Activated CD8-positive, alpha-beta memory T cell treated with anti-CD3 and anti-CD28 coated beads, Interleukin-2, amount 10 ng/mL, durations not matched to agents 7 days and 5 days (primary cell): Measurements from ENCODE around the gene IRAK1. TPM values are rescaled to one million over a fixed set of nuclear protein-coding genes. Genes with fewer than 3 reads are reported as not detected.

Source experiments
- ATAC-seq: fragments of 150-1000 bp; cut with Tn5 transposase; one replicate; pipeline ENCODE4 v1.10.0; 2021; ENCODE audit warnings: moderate library complexity
- CTCF ChIA-PET: fragments of 350-600 bp; sonication (Branson Sonifier 250); formaldehyde crosslinking; loops from one replicate; lab custom pipeline; 2021; ENCODE audit warnings: antibody characterized with exemption; lab: Charles Lee
- DNase-seq: peaks from one replicate; pipeline ENCODE4 v3.0.0-alpha.2; 2020
- H3K27ac Mint-ChIP-seq: one replicate; pipeline ENCODE4 v1.8.0; 2021; ENCODE audit warnings: mild to moderate bottlenecking, mixed read lengths
- H3K27me3 Mint-ChIP-seq: one replicate; pipeline ENCODE4 v1.8.0; 2021; ENCODE audit warnings: mixed read lengths
- H3K36me3 Mint-ChIP-seq: one replicate; pipeline ENCODE4 v1.8.0; 2021; ENCODE audit warnings: mild to moderate bottlenecking, mixed read lengths
- H3K4me1 Mint-ChIP-seq: one replicate; pipeline ENCODE4 v1.8.0; 2021; ENCODE audit warnings: mixed read lengths
- H3K4me3 Mint-ChIP-seq: one replicate; pipeline ENCODE4 v1.8.0; 2021; ENCODE audit warnings: mild to moderate bottlenecking, moderate library complexity, mixed read lengths
- H3K9me3 Mint-ChIP-seq: one replicate; pipeline ENCODE4 v1.8.0; 2022; ENCODE audit warnings: low read depth, mixed read lengths
- total RNA-seq, 2 experiments: library from RNA; stranded (reverse); gene quantifications; one replicate each; pipeline ENCODE4 v1.2.3, GENCODE V29; 2021

The IRAK1 gene
- total RNA-seq, 2 experiments from 2014 or later = 127 to 148 TPM

GRCh38 chrX:154022108-154022507 is 2.4 kb upstream of the IRAK1 start:
- Mint-ChIP-seq H3K27ac (no peak overlapping the region), H3K27me3 (no peaks in the 10 kb centered on the region), H3K4me1 (peaks cover 16% of the 10 kb centered on the region), H3K9me3 (no peaks in the 10 kb centered on the region), H3K36me3 (peaks cover 8% of the 10 kb centered on the region), H3K4me3 (no peak overlapping the region)
- CTCF ChIA-PET = interaction anchor here (2.2 kb wide), 1 partner anchor 9 kb away, joined by 10 read pairs; no protein-coding TSS in a partner anchor
- ATAC-seq (no peak), DNase-seq (no peak)

- Mint-ChIP-seq H3K4me1 (peaks cover 19% of the 10 kb centered on the region), H3K9me3 (no peaks in the 10 kb centered on the region), H3K27ac (peak overlapping the region; percentile 93), H3K36me3 (peaks cover 8% of the 10 kb centered on the region), H3K4me3 (no peak overlapping the region), H3K27me3 (no peaks in the 10 kb centered on the region)
- ATAC-seq (no peak), DNase-seq (no peak)
- CTCF ChIA-PET = interaction anchor here (2.2 kb wide), 1 partner anchor 8 kb away, joined by 10 read pairs; no protein-coding TSS in a partner anchor
Measured at GRCh38 chrX:154021131-154021611, 1.5 kb upstream of the IRAK1 start.

- peak overlapping the region; percentile 89 for H3K4me3 Mint-ChIP-seq
- no peak for ATAC-seq
- H3K36me3 Mint-ChIP-seq = peaks cover 11% of the 10 kb centered on the region
- peak overlapping the region; percentile 93 for H3K27ac Mint-ChIP-seq
- H3K4me1 Mint-ChIP-seq = peaks cover 24% of the 10 kb centered on the region
- no peaks in the 10 kb centered on the region for H3K9me3 Mint-ChIP-seq
- H3K27me3 Mint-ChIP-seq = no peaks in the 10 kb centered on the region
- CTCF ChIA-PET = interaction anchor here (0.9 to 2.2 kb wide), 3 partner anchors 7 to 122 kb away, joined by 3 to 10 read pairs (median 4); no protein-coding TSS in a partner anchor
- no peak for DNase-seq
Measured at GRCh38 chrX:154020536-154021115, 924 bp upstream of the IRAK1 start.

- Mint-ChIP-seq H3K4me1 (peaks cover 29% of the 10 kb centered on the region), H3K9me3 (no peaks in the 10 kb centered on the region), H3K27me3 (no peaks in the 10 kb centered on the region), H3K4me3 (peak overlapping the region; percentile 88), H3K36me3 (peaks cover 11% of the 10 kb centered on the region), H3K27ac (peak overlapping the region; percentile 88)
- CTCF ChIA-PET = interaction anchor here (0.9 kb wide), 1 partner anchor 72 kb away, joined by 3 read pairs; no protein-coding TSS in a partner anchor
- peak; percentile 57 for DNase-seq
- peak; percentile 18 for ATAC-seq
Measured at GRCh38 chrX:154019061-154019621, 561 bp downstream of the IRAK1 start.

GRCh38 chrX:154018518-154019060 is 1.1 kb downstream of the IRAK1 start:
- no peaks in the 10 kb centered on the region for H3K27me3 Mint-ChIP-seq
- peak overlapping the region; percentile 88 for H3K27ac Mint-ChIP-seq
- peaks cover 30% of the 10 kb centered on the region for H3K4me1 Mint-ChIP-seq
- peaks cover 11% of the 10 kb centered on the region for H3K36me3 Mint-ChIP-seq
- ATAC-seq = no peak
- peak overlapping the region; percentile 88 for H3K4me3 Mint-ChIP-seq
- DNase-seq = no peak
- CTCF ChIA-PET = interaction anchor here (0.9 to 1.4 kb wide), 3 partner anchors 22 to 71 kb away, joined by 3 to 6 read pairs (median 3); no protein-coding TSS in a partner anchor
- H3K9me3 Mint-ChIP-seq = no peaks in the 10 kb centered on the region

DNA sequence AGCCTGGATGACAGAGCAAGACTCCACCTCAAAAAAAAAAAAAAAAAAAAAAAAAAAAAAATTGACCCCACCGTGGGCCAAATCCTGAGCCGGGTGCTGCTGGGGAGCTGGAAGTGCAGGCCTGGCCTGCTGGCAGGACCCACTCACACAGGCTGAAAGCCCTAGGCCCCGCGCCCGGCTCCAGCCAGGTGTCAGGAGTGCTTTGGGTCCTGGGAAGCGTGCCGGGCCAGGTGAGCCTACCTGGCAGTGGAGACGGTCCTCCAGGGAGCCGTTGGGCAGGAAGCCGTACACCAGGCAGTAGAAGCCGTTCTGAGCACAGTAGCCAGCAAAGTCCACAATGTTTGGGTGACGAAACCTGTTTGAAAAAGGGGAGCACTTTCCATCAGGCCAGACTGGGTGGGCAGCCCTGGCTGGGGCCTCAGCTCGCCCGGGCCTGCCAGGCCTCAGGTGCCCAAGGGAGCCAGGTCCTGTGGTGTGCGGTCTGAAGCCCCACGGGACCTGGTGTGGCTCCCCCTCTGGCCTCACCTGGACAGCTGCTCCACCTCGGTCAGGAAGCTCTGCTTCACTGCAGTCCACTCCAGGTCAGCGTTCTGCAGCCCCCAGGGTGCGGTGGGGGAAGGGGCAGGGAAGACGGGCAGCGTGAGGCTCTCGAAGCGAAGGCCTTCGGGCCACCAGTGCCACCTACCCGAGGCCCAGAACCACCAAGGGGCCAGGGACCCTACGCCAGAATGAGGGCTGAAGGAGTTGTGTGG is 1.8 kb downstream of the IRAK1 start:
- Mint-ChIP-seq H3K4me1 (peaks cover 32% of the 10 kb centered on the region), H3K4me3 (peak overlapping the region; percentile 88), H3K36me3 (peaks cover 12% of the 10 kb centered on the region), H3K27ac (peak overlapping the region; percentile 88), H3K27me3 (no peaks in the 10 kb centered on the region), H3K9me3 (no peaks in the 10 kb centered on the region)
- ATAC-seq (no peak), DNase-seq (no peak)
- CTCF ChIA-PET = interaction anchor here (0.9 to 1.4 kb wide), 3 partner anchors 23 to 71 kb away, joined by 3 to 6 read pairs (median 3); no protein-coding TSS in a partner anchor

- Mint-ChIP-seq H3K36me3 (peaks cover 17% of the 10 kb centered on the region), H3K4me1 (peaks cover 32% of the 10 kb centered on the region), H3K27ac (no peak overlapping the region), H3K27me3 (no peaks in the 10 kb centered on the region), H3K9me3 (no peaks in the 10 kb centered on the region), H3K4me3 (no peak overlapping the region)
- DNase-seq (no peak), ATAC-seq (no peak)
- CTCF ChIA-PET = no interaction called here
Measured at GRCh38 chrX:154016366-154017076, 3.2 kb downstream of the IRAK1 start.

DNA sequence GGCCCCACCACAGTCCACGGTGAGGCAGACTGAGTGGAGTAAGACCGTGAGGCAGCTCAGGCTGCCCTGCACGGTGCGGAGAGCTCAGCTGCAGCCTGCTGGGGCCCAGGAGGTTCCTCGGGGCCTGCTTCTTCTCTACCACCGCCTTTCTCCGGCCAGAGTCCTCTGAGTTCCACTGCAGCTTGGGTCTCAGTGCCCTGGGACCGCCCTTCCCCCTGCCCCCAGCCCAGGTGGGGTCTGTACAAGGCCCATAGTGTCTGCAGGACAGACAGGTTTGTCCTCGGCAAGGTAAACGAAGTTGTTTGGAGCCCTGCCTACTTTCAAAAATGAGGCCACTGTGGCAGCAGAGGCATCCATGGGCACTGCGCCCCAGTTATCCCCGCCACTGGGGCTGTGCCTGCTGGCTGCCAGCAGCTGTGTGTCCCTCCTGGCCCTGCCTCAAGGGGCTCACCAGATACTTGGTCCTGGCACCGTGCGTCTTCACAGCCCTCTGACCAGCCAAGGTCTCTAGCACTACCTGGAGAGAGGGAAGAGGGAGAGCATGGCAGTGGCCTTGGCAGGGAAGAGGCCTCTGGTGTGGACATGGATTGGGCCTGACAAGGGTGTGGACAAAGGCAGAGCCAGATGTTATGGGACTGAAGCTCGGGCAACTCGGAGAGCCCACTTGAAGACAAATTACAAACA is 4.0 kb downstream of the IRAK1 start:
- H3K9me3 Mint-ChIP-seq = no peaks in the 10 kb centered on the region
- peaks cover 26% of the 10 kb centered on the region for H3K4me1 Mint-ChIP-seq
- no peaks in the 10 kb centered on the region for H3K27me3 Mint-ChIP-seq
- H3K27ac Mint-ChIP-seq = peak overlapping the region; percentile 40
- peaks cover 17% of the 10 kb centered on the region for H3K36me3 Mint-ChIP-seq
- H3K4me3 Mint-ChIP-seq = no peak overlapping the region
- no peak for ATAC-seq
- CTCF ChIA-PET = no interaction called here
- no peak for DNase-seq

GRCh38 chrX:154014429-154015380 is 5.0 kb downstream of the IRAK1 start:
- no peaks in the 10 kb centered on the region for H3K27me3 Mint-ChIP-seq
- no peak overlapping the region for H3K4me3 Mint-ChIP-seq
- ATAC-seq (no peak), DNase-seq (no peak)
- peak overlapping the region; percentile 61 for H3K27ac Mint-ChIP-seq
- H3K36me3 Mint-ChIP-seq = peaks cover 19% of the 10 kb centered on the region
- CTCF ChIA-PET = interaction anchor here (0.8 to 3.7 kb wide), 12 partner anchors 7 to 359 kb away, joined by 3 to 40 read pairs (median 4); partner anchors contain the start of gene ARHGAP4
- H3K9me3 Mint-ChIP-seq = no peaks in the 10 kb centered on the region
- H3K4me1 Mint-ChIP-seq = peaks cover 21% of the 10 kb centered on the region

DNA sequence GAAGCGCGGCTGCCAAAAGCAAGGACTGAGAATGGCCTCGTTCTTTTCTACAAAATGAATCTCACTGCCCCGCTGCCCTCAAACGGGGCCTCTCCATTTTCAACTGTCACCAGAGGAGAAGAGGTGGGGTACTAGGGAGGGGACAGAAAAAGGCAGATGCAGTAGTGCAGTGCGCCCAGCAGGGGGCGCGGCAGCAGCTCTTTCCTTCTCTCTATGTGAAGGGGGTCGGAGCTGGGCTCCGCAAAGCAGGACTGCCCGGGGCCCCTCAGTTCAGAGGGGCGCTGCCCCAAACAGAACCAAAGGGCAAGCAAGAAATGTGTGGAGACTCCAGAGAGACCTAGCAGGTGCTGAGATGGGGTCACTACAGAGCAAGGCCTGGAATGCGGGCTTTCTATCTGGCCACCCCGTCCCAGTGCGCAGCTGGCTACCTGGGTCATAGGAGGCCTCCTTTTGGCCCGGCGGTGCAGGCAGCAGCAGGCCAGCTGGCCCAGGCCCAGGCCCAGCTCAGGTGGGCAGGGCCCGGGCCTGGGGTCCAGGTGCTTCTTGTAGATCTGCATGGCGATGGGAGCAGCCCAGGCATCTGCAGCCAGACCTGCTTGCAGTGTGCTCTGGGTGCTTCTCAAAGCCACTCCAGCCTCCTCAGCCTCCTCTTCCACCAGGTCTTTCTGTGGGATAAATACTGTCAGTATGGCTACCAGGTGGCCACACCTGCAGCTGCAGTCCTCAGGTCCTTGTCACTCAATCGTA is 5.9 kb downstream of the IRAK1 start:
- Mint-ChIP-seq H3K9me3 (no peaks in the 10 kb centered on the region), H3K4me3 (no peak overlapping the region), H3K27me3 (no peaks in the 10 kb centered on the region), H3K4me1 (peaks cover 21% of the 10 kb centered on the region), H3K36me3 (peaks cover 18% of the 10 kb centered on the region), H3K27ac (peak overlapping the region; percentile 73)
- CTCF ChIA-PET = interaction anchor here (0.5 to 3.7 kb wide), 18 partner anchors 8 to 359 kb away, joined by 3 to 40 read pairs (median 4); partner anchors contain the start of genes ARHGAP4 and TKTL1
- ATAC-seq (peak; percentile 75), DNase-seq (peak; percentile 50)

- Mint-ChIP-seq H3K4me1 (peaks cover 21% of the 10 kb centered on the region), H3K27ac (no peak overlapping the region), H3K27me3 (no peaks in the 10 kb centered on the region), H3K9me3 (no peaks in the 10 kb centered on the region), H3K36me3 (peaks cover 16% of the 10 kb centered on the region), H3K4me3 (no peak overlapping the region)
- CTCF ChIA-PET = interaction anchor here (0.5 to 3.7 kb wide), 17 partner anchors 9 to 360 kb away, joined by 3 to 40 read pairs (median 4); partner anchors contain the start of genes ARHGAP4, HCFC1 and TMEM187
- DNase-seq (no peak), ATAC-seq (no peak)
Measured at GRCh38 chrX:154013001-154013421, 6.7 kb downstream of the IRAK1 start.
